ENCODE measurements around the gene GASK1A.

Gene GASK1A

GRCh38 chr3:42984701-42985100, 5.6 kb downstream of the GASK1A start (continued):
- no peak for TF ChIP-seq ZNF157 (tag by site-specific recombination; IDR thresholded peaks at IDR 0.05)
- TF ChIP-seq ZSCAN18 (tag by site-specific recombination; IDR thresholded peaks at IDR 0.05): no peak
- TF ChIP-seq RBAK (tag by site-specific recombination; IDR thresholded peaks at IDR 0.05): no peak
- TF ChIP-seq ZNF791 (tag by site-specific recombination; IDR thresholded peaks at IDR 0.05): no peak

- Histone ChIP-seq H3K36me3 (ENCODE audit: control insufficient read depth in 2 of 2, insufficient read depth in 1 of 2, low read length in 2 of 2) (no peaks in the 10 kb centered on the region), H3K9me3 (ENCODE audit: control insufficient read depth, insufficient read depth, low read depth, low read length) (no peaks in the 10 kb centered on the region), H3K4me3 (ENCODE audit: low read depth, low read length) (no peak overlapping the region), H3K27ac (ENCODE audit: extremely low read depth, low read depth, low read length) (no peak overlapping the region), H3K4me1 (ENCODE audit: control insufficient read depth, insufficient read depth, low read length) (no peaks in the 10 kb centered on the region)
- CTCF ChIA-PET: no interaction called here
- TF ChIP-seq ZNF302 (tag by site-specific recombination; IDR thresholded peaks at IDR 0.05; ENCODE audit: low read depth): no peak
- no peak for TF ChIP-seq ZNF585B (tag by site-specific recombination; IDR thresholded peaks at IDR 0.05)
- no peak for TF ChIP-seq TRIM28 (IDR thresholded peaks at IDR 0.05; ENCODE audit: borderline replicate concordance, low read length)
- POLR2A ChIA-PET: no interaction called here
Measured at GRCh38 chr3:42988097-42988496, 9.0 kb downstream of the GASK1A start.

GRCh38 chr3:42988566-42988965, 9.5 kb downstream of the GASK1A start:
- POLR2A ChIA-PET: no interaction called here
- Histone ChIP-seq H3K9me3 (ENCODE audit: control insufficient read depth, insufficient read depth, low read depth, low read length) (no peaks in the 10 kb centered on the region), H3K36me3 (ENCODE audit: control insufficient read depth in 2 of 2, insufficient read depth in 1 of 2, low read length in 2 of 2) (no peaks in the 10 kb centered on the region), H3K27ac (ENCODE audit: extremely low read depth, low read depth, low read length) (no peak overlapping the region), H3K4me1 (ENCODE audit: control insufficient read depth, insufficient read depth, low read length) (no peaks in the 10 kb centered on the region), H3K4me3 (ENCODE audit: low read depth, low read length) (no peak overlapping the region)
- TF ChIP-seq ZNF707 (tag by site-specific recombination; IDR thresholded peaks at IDR 0.05) (no peak), ZNF701 (tag by site-specific recombination; IDR thresholded peaks at IDR 0.05) (no peak), KLF9 (tag by site-specific recombination; IDR thresholded peaks at IDR 0.05; ENCODE audit: low read depth) (no peak), MZF1 (tag by site-specific recombination; IDR thresholded peaks at IDR 0.05; ENCODE audit: borderline replicate concordance) (no peak), GLI2 (tag by site-specific recombination; IDR thresholded peaks at IDR 0.05; ENCODE audit: borderline replicate concordance, low read depth) (no peak), PRDM4 (tag by site-specific recombination; IDR thresholded peaks at IDR 0.05) (no peak), ZNF76 (tag by site-specific recombination; IDR thresholded peaks at IDR 0.05; ENCODE audit: borderline replicate concordance, low read depth) (no peak), ZNF518A (tag by site-specific recombination; conservative IDR thresholded peaks at IDR 0.05; ENCODE audit: low read depth) (no peak), ZNF391 (tag by site-specific recombination; IDR thresholded peaks at IDR 0.05; ENCODE audit: borderline replicate concordance, low read depth) (no peak), ZNF112 (tag by site-specific recombination; IDR thresholded peaks at IDR 0.05) (no peak)
- CTCF ChIA-PET: no interaction called here
